IMR-90 (cell line): Measurements from ENCODE around the gene PCP4. TPM values are rescaled to one million over a fixed set of nuclear protein-coding genes. Genes with fewer than 3 reads are reported as not detected.

Experiments
- ATAC-seq: fragments of 200-7000 bp; cut with Tn5 transposase; 2 replicates; pipeline ENCODE4 v1.9.1; 2020; ENCODE audit warnings: low read depth, mild to moderate bottlenecking, moderate library complexity
- BruUV-seq: library from RNA; stranded (reverse); fragments of 400-500 nt; replicated peaks from 2 replicates; lab custom pipeline; 2021; lab: Mats Ljungman, UMichigan
- CTCF ChIA-PET: fragments of 300-600 bp; formaldehyde crosslinking; extraction: SDS; loops from one replicate; lab custom pipeline; 2021; ENCODE audit warnings: antibody characterized with exemption; lab: Yijun Ruan, JAX
- POLR2A ChIA-PET: fragments of 300-600 bp; sonication (Branson Sonifier 250); formaldehyde crosslinking; loops from one replicate; lab custom pipeline; 2022; ENCODE audit warnings: antibody characterized with exemption; ENCODE audit not compliant: unreplicated experiment; lab: Charles Lee
- DNase-seq: peaks from one replicate; pipeline ENCODE4 v3.0.0; 2013
- H2AFZ ChIP-seq: replicated peaks from 2 replicates; pipeline ENCODE3; 2013; ENCODE audit warnings: low read length, mild to moderate bottlenecking; ENCODE audit not compliant: poor library complexity
- H2AK5ac ChIP-seq: 2 replicates; pipeline ENCODE4 v1.6.1; 2013; ENCODE audit warnings: low read depth, low read length, inconsistent platforms
- H2AK9ac ChIP-seq: replicated peaks from 2 replicates; pipeline ENCODE3; 2013; ENCODE audit warnings: mild to moderate bottlenecking, low read depth, low read length, moderate library complexity; ENCODE audit not compliant: poor library complexity
- H2BK120ac ChIP-seq: 2 replicates; pipeline ENCODE4 v1.6.1; 2013; ENCODE audit warnings: low read depth, low read length, inconsistent platforms
- H2BK15ac ChIP-seq: 3 replicates; pipeline ENCODE4 v1.6.1; 2013; ENCODE audit warnings: low read depth, low read length, inconsistent platforms
- H2BK20ac ChIP-seq: 2 replicates; pipeline ENCODE4 v1.6.1; 2013; ENCODE audit warnings: low read depth, mild to moderate bottlenecking, inconsistent platforms, low read length, moderate library complexity
- H2BK5ac ChIP-seq: 2 replicates; pipeline ENCODE4 v1.6.1; 2013; ENCODE audit warnings: mild to moderate bottlenecking, low read depth, low read length, inconsistent platforms; ENCODE audit not compliant: poor library complexity, severe bottlenecking
- H3K14ac ChIP-seq: replicated peaks from 2 replicates; pipeline ENCODE4 v1.6.1; 2013; ENCODE audit warnings: low read depth, low read length, inconsistent platforms
- H3K18ac ChIP-seq: 2 replicates; pipeline ENCODE4 v1.6.1; 2013; ENCODE audit warnings: low read depth, low read length, control low read depth
- H3K23ac ChIP-seq: 2 replicates; pipeline ENCODE4 v1.6.1; 2013; ENCODE audit warnings: low read depth, low read length, inconsistent platforms
- H3K27ac ChIP-seq: 2 replicates; pipeline ENCODE4 v1.5.1; 2013; ENCODE audit warnings: mild to moderate bottlenecking, control low read depth, low read length; ENCODE audit not compliant: insufficient read depth
- H3K27me3 ChIP-seq: 2 replicates; pipeline ENCODE4 v1.6.1; 2013; ENCODE audit warnings: low read length; ENCODE audit not compliant: control insufficient read depth, insufficient read depth
- H3K36me3 ChIP-seq: 2 replicates; pipeline ENCODE4 v1.6.1; 2013; ENCODE audit warnings: low read length, mixed read lengths; ENCODE audit not compliant: control insufficient read depth, insufficient read depth
- H3K4ac ChIP-seq: 2 replicates; pipeline ENCODE4 v1.6.1; 2013; ENCODE audit warnings: low read depth, low read length, inconsistent platforms
- H3K4me1 ChIP-seq: 2 replicates; pipeline ENCODE4 v1.6.1; 2013; ENCODE audit warnings: low read length, mixed read lengths; ENCODE audit not compliant: control insufficient read depth, insufficient read depth
- H3K4me2 ChIP-seq: 2 replicates; pipeline ENCODE4 v1.6.1; 2013; ENCODE audit warnings: low read depth, mild to moderate bottlenecking, control low read depth, low read length, moderate library complexity
- H3K4me3 ChIP-seq: 2 replicates; pipeline ENCODE4 v1.5.1; 2013; ENCODE audit warnings: low read depth, mild to moderate bottlenecking, control low read depth, low read length, moderate library complexity; ENCODE audit not compliant: insufficient read depth
- H3K56ac ChIP-seq: 2 replicates; pipeline ENCODE4 v1.6.1; 2013; ENCODE audit warnings: low read length, inconsistent platforms; ENCODE audit not compliant: insufficient read depth; ENCODE audit errors: extremely low read depth
- H3K79me1 ChIP-seq, 2 experiments: 2 replicates each; pipeline ENCODE4 v1.6.1; 2013; ENCODE audit warnings: low read length in 2 of 2, inconsistent platforms in 1 of 2, low read depth in 1 of 2
- H3K9ac ChIP-seq: 2 replicates; pipeline ENCODE4 v1.6.1; 2013; ENCODE audit warnings: low read depth, low read length, control low read depth
- H3K9me1 ChIP-seq: 2 replicates; pipeline ENCODE4 v1.6.1; 2013; ENCODE audit warnings: low read length, inconsistent platforms; ENCODE audit not compliant: insufficient read depth
- H3K9me3 ChIP-seq: 2 replicates; pipeline ENCODE4 v1.6.1; 2013; ENCODE audit warnings: low read length; ENCODE audit not compliant: control insufficient read depth, insufficient read depth
- H4K20me1 ChIP-seq: 2 replicates; pipeline ENCODE4 v1.6.1; 2013; ENCODE audit warnings: low read length, inconsistent platforms; ENCODE audit not compliant: insufficient read depth
- H4K5ac ChIP-seq: 2 replicates; pipeline ENCODE4 v1.6.1; 2013; ENCODE audit warnings: mild to moderate bottlenecking, low read depth, low read length, control low read depth
- H4K8ac ChIP-seq, 2 experiments: 2 replicates each; pipeline ENCODE4 v1.6.1; 2013; ENCODE audit warnings: low read depth in 2 of 2, low read length in 2 of 2, control low read depth in 1 of 2, inconsistent platforms in 1 of 2
- H4K91ac ChIP-seq: 2 replicates; pipeline ENCODE4 v1.6.1; 2013; ENCODE audit warnings: low read depth, low read length, inconsistent platforms; ENCODE audit not compliant: insufficient read depth
- CHD1 ChIP-seq: IDR thresholded peaks from 2 replicates; pipeline ENCODE4 v1.6.1; 2012; ENCODE audit warnings: low read depth, low read length, improper control_type of control experiment
- RCOR1 ChIP-seq: IDR thresholded peaks from 2 replicates; pipeline ENCODE4 v1.6.1; 2012; ENCODE audit warnings: mild to moderate bottlenecking, low read length, improper control_type of control experiment; ENCODE audit not compliant: insufficient replicate concordance
- SMC3 ChIP-seq: fragments of 150-350 bp; IDR thresholded peaks from 2 replicates; pipeline ENCODE4 v1.6.1; 2016; ENCODE audit warnings: low read depth, mild to moderate bottlenecking, antibody characterized with exemption, low read length, moderate library complexity
- WGBS, 2 experiments: methylation state at CpG; one replicate each; pipeline versions ENCODE4 v1.1.5 to v1.1.7; 2013; ENCODE audit warnings: missing lambda C conversion rate in 2 of 2; ENCODE audit not compliant: insufficient read length in 1 of 2; ENCODE audit errors: extremely low coverage in 2 of 2; 5-methylcytosine and 5-hydroxymethylcytosine counted together
- dilution Hi-C: fragments of 300-500 bp; cut with HindIII; formaldehyde crosslinking; loops from one replicate; pipeline ENCODE4 v1.14.3; 2018; ENCODE audit warnings: low sequenced_read_pairs; ENCODE audit not compliant: unreplicated experiment
- in situ Hi-C: fragments of 300-500 bp; cut with MboI; formaldehyde crosslinking; loops from 3 replicates; pipeline ENCODE4 v1.14.3; 2019; ENCODE audit warnings: low sequenced_read_pairs, inconsistent platforms, mixed read lengths
- intact Hi-C: fragments of 100-400 bp; cut with micrococcal nuclease; formaldehyde crosslinking; loops from 2 replicates; pipeline ENCODE4 v1.10.0; 2022
- polyA plus RNA-seq, 3 experiments: library from polyadenylated mRNA; depleted of rRNA; stranded (reverse); fragments of >200 nt; gene quantifications; 2 replicates each; pipeline ENCODE4 v1.2.3, GENCODE V29; 2012; ENCODE audit warnings: low replicate concordance in 1 of 3
- total RNA-seq: library from RNA; depleted of rRNA; stranded (reverse); fragments of >200 nt; gene quantifications from 2 replicates; pipeline ENCODE4 v1.2.3, GENCODE V29; 2012
- TF ChIP-seq, protein P1 (sequence below): fragments of 150-350 bp; IDR thresholded peaks from 2 replicates; pipeline ENCODE4 v1.6.1; 2017; ENCODE audit warnings: mild to moderate bottlenecking, antibody characterized with exemption, low read length, low read depth
- TF ChIP-seq, protein P2 (sequence below): fragments of 150-350 bp; IDR thresholded peaks from 2 replicates; pipeline ENCODE4 v1.6.1; 2016; ENCODE audit warnings: low read depth, mild to moderate bottlenecking, low read length, moderate library complexity, borderline replicate concordance
- TF ChIP-seq, protein P3 (sequence below): conservative IDR thresholded peaks from 2 replicates; pipeline ENCODE4 v1.5.1; 2012; ENCODE audit warnings: mild to moderate bottlenecking, low read depth, low read length, improper control_type of control experiment

Gene PCP4
- total and polyA plus RNA-seq, 2 of the 4 experiments (the other 2 are of a cell fraction), result not detected

DNA sequence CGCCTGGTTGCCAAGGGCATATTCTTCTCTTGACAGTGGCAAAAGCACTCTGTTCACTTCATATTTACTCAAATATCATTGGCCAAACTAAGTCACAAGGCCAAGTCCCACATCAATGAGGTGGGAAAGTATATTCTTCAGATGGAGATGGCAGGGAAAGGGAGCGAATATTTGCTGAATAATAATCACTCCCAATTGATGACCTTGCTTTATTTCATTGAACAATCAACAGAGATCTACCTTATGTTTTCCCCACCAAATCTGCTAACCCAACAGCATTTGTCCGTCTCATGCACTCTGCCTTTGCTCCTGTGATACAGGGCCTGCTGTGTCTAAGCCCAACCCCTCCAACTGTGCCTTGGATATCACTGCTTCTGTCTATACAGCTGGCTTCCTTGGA is 45.2 kb upstream of the PCP4 start:
- H3K18ac ChIP-seq, result no peak overlapping the region
- H3K27me3 ChIP-seq, result no peaks in the 10 kb centered on the region
- no peak overlapping the region for H3K4me2 ChIP-seq
- H2BK120ac ChIP-seq, result no peak overlapping the region
- no peak overlapping the region for H2AK9ac ChIP-seq
- no peaks in the 10 kb centered on the region for H3K9me1 ChIP-seq
- no peak overlapping the region for H3K23ac ChIP-seq
- BruUV-seq, result no TSS peak
- no peaks in the 10 kb centered on the region for H3K79me1 ChIP-seq
- no peak overlapping the region for H2BK15ac ChIP-seq
- H3K4me1 ChIP-seq, result no peaks in the 10 kb centered on the region
- in situ Hi-C loops (no loop called here), intact Hi-C loops (no loop called here), dilution Hi-C loops (no loop called here)
- 50% methylated on average over 1 of the region's 3 CpGs; no CpG with 5 or more reads in 1 of the 2 experiments for WGBS, 2 experiments
- no peak overlapping the region for H4K8ac ChIP-seq
- no peaks in the 10 kb centered on the region for H3K36me3 ChIP-seq
- H2BK20ac ChIP-seq, result no peak overlapping the region
- no peak overlapping the region for H2BK5ac ChIP-seq
- H3K4ac ChIP-seq, result no peak overlapping the region
- H2AK5ac ChIP-seq, result no peak overlapping the region
- ChIA-PET CTCF (no interaction called here), POLR2A (no interaction called here)
- no peak overlapping the region for H3K27ac ChIP-seq
- ATAC-seq (no peak), DNase-seq (no peak)
- no peaks in the 10 kb centered on the region for H4K20me1 ChIP-seq
- no peak overlapping the region for H3K9ac ChIP-seq
- TF ChIP-seq CHD1 (no peak), RCOR1 (no peak), SMC3 (no peak)
- TF ChIP-seq, protein P1, sequence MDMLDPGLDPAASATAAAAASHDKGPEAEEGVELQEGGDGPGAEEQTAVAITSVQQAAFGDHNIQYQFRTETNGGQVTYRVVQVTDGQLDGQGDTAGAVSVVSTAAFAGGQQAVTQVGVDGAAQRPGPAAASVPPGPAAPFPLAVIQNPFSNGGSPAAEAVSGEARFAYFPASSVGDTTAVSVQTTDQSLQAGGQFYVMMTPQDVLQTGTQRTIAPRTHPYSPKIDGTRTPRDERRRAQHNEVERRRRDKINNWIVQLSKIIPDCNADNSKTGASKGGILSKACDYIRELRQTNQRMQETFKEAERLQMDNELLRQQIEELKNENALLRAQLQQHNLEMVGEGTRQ, result no peak
- TF ChIP-seq, protein P2, sequence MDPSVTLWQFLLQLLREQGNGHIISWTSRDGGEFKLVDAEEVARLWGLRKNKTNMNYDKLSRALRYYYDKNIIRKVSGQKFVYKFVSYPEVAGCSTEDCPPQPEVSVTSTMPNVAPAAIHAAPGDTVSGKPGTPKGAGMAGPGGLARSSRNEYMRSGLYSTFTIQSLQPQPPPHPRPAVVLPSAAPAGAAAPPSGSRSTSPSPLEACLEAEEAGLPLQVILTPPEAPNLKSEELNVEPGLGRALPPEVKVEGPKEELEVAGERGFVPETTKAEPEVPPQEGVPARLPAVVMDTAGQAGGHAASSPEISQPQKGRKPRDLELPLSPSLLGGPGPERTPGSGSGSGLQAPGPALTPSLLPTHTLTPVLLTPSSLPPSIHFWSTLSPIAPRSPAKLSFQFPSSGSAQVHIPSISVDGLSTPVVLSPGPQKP, result no peak
- TF ChIP-seq, protein P3, sequence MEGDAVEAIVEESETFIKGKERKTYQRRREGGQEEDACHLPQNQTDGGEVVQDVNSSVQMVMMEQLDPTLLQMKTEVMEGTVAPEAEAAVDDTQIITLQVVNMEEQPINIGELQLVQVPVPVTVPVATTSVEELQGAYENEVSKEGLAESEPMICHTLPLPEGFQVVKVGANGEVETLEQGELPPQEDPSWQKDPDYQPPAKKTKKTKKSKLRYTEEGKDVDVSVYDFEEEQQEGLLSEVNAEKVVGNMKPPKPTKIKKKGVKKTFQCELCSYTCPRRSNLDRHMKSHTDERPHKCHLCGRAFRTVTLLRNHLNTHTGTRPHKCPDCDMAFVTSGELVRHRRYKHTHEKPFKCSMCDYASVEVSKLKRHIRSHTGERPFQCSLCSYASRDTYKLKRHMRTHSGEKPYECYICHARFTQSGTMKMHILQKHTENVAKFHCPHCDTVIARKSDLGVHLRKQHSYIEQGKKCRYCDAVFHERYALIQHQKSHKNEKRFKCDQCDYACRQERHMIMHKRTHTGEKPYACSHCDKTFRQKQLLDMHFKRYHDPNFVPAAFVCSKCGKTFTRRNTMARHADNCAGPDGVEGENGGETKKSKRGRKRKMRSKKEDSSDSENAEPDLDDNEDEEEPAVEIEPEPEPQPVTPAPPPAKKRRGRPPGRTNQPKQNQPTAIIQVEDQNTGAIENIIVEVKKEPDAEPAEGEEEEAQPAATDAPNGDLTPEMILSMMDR, result no peak
- no peak overlapping the region for H2AFZ ChIP-seq
- H4K5ac ChIP-seq, result no peak overlapping the region
- H3K4me3 ChIP-seq, result no peak overlapping the region
- peaks cover 5% of the 10 kb centered on the region for H3K9me3 ChIP-seq
- no peak overlapping the region for H4K91ac ChIP-seq
- H3K14ac ChIP-seq, result no peak overlapping the region
- H3K56ac ChIP-seq, result no peak overlapping the region
